Iris pigment epithelial cell (primary cell): ENCODE results near the gene MST1.
"Not testable (repeated sequence)": the region's sequence is repeated elsewhere in the genome, so short reads cannot be mapped to it uniquely, and the experiment has no call there.

Source experiments
- DNase-seq: peaks from one replicate; pipeline ENCODE4 v3.0.0-alpha.2; 2011; ENCODE audit warnings: low read depth

Gene MST1

DNA sequence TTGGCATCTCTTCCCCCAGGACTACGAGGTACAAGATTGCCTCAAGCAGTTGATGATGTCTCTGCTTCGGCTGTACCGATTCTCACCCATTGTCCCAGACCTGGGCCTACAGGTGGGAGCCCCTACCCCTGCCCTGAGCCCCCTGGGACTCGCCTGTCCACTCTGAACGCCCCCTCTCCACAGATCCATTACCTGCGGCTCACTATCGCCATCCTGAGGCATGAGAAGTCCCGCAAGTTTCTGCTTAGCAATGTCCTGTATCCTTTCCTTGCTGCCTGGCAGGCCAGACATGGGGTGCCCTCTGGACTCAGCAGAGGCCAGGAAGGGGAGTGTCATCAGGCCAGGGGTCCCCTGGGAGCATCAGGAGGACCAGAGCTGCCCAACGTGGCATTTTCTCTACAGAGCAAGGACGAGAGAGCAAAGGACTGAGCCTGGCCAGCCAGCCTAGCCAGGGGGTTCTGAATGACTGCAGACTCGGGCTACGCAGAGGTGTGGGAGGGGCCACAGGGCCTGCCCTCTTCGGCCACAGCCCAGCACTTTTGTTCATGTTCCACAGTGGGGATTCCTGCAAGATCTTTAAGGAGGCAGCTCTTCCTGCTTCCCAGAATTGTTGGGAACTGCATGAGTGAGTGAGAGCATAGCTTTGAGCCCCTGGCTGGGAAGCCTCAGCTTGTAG lies 11.3 kb upstream of the MST1 start:
- no peak for DNase-seq

GRCh38 chr3:49700014-49700413 lies 10.7 kb upstream of the MST1 start:
- DNase-seq, result no peak

DNA sequence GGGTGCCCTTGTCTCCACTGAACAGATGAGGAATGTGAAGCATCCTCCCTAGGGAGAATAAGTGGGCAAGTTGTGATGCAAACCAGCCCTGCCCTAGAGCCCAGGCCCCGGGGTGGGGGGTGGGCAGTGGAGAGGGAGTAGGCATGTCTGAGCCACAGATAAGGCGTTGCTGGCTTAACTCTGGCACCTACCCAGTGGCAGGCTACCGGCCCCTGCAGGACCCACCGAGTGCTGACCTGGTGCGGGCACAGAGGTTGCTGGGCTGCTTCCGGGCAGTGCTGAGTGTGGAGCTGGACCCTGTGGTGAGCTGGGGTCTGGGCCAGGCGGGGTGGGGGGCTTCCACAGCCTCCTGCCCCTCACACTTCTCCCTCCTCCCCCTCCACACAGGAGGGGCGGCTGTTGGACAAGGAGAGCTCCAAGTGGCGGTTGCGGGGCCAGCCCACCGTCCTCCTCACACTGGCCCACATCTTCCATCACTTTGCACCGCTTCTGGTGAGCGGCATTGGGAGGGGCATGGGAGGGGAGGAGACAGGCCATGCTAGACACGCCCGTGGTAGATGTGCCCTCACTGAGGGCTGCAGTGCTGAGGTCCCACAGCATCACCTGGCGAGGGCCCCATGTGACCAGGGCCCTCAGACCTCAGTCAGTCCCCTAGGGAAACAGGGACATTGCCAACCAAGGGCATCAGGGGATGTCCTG lies 10.2 kb upstream of the MST1 start:
- DNase-seq, result no peak

- not testable (repeated sequence) for DNase-seq
Measured at GRCh38 chr3:49695350-49696015, 6.2 kb upstream of the MST1 start.

DNA sequence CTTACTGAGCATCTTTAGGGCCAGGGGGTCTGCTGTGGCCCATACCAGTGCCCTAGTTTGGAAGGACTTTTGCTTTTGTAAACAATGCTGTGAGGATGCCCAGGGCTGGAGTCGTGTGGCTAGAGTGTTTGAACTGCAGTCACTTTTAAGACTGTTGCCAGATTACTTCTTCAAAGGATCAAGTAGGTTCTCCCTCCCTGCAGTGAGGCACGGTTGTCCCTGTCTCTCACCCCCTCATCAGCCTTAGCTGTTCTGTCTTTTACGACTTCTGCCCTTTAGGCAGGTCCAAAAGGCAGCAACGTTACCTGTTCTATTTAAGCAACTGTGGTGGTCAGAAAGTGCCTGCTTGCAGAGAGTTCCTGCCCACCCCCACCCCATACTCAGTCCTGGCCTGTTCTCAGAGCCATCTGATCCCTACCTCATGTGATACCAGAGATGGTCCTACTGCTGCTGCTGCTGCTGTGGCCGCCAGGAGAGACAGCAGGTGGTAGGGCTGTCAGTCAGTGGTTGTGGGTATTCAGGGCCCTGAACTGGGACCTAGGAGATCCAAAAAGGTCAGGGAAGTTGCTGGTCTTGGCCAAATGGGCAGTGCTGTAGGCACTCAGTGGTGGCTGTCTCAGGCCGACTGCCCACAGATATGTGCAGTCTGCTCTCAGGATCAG lies 5.3 kb upstream of the MST1 start:
- not testable (repeated sequence) for DNase-seq

DNA sequence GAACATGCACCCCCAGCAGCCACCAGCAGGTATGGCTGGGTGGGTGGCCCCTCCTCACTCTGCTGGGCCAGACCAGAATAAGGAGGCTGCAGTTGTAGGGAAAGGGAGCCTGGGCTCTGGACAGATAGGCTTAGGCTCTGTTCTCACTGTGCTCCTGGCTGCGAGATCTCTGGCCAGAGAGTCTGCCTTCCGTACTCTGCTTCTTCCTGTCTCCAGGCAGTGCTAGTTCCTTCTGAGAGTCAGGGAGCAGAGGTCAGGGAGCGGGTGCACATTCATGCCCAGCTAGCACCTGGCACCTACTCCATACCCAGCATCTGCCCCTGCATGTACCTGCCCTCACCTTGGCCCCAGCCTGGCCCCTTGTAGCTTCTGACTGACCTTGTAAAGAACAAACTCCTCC lies 2.2 kb upstream of the MST1 start:
- DNase-seq, result not testable (repeated sequence)

DNA sequence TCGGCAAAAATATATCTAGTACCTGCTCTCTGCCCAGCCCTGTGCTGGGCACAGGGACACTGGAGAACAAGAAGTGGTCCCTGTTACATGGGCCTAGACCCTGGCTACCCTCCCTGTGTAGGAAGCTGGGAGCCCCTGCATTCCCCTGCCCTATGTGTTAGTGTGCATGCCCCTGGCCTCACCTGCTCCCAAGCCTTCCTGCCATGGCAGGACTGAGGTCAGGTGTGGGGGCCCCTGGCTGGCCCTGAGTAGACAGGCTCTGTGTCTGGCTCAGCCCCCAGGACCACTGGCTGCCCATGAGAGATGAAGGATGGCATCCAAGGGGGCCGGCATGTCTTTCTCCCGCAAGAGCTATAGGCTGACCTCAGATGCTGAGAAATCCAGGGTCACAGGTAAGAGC lies 1.6 kb upstream of the MST1 start:
- not testable (repeated sequence) for DNase-seq

- not testable (repeated sequence) for DNase-seq
Measured at GRCh38 chr3:49689908-49690624, 792 bp upstream of the MST1 start.

DNA sequence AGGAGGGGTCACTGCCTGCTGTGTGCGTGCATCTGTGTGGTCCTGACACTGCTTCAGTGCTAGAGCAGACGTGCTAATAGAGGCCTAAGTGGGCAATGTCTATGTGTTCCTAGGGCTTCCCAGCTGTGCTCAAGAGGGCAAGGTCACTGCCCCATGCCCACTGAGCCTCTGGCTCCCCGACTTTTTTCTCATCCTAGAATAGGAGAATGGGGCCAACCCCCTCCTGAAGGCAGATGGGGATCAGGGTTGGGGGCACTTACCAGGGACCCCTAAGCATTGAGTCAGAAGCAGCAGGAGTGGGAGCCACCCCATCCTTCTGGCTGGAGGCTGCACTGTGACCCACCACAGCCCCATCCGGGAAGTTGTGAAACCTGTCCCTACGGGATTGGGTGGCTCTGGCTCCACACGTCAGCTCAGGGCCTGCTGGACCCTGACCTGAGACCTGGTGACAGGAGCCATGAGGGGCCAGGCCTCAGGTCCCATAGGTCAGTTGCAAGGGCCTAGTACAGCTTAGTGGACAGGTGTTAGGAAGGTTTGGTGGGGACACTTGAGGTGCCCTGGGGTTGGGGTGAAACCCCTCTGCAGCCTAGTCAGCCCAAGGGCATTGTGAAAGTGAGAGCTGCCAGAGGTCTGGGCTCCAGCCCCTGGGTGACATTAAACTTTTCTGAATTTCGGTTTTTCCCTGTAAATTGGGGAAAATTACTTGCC lies 782 bp downstream of the MST1 start:
- DNase-seq, result not testable (repeated sequence)

GRCh38 chr3:49687424-49687795 lies 1.9 kb downstream of the MST1 start:
- DNase-seq, result not testable (repeated sequence)

GRCh38 chr3:49686769-49687423 lies 2.4 kb downstream of the MST1 start:
- DNase-seq, result peak; percentile 42

- DNase-seq, result not testable (repeated sequence)
Measured at GRCh38 chr3:49686346-49686745, 2.9 kb downstream of the MST1 start.

GRCh38 chr3:49685846-49686245 lies 3.4 kb downstream of the MST1 start:
- DNase-seq, result not testable (repeated sequence)

DNA sequence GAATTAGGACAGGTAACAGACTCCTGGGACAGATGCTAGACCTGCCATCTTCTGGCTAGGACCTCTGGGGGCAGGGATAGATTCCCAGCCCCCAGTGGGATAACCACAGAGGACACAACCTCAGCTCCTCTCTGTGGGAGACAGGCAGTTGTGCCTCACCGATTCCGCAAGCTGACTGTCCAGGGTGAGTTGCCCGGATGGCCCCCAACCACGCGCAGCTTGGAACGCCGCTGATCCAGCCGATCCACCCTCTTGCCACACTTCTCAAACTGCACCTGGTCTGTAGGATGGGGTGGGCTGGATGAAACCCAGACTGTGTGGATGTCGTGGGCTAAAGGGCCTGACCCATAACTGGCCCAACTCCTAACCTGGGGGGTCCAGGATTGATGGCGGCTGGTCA lies 4.2 kb downstream of the MST1 start:
- DNase-seq, result not testable (repeated sequence)

DNA sequence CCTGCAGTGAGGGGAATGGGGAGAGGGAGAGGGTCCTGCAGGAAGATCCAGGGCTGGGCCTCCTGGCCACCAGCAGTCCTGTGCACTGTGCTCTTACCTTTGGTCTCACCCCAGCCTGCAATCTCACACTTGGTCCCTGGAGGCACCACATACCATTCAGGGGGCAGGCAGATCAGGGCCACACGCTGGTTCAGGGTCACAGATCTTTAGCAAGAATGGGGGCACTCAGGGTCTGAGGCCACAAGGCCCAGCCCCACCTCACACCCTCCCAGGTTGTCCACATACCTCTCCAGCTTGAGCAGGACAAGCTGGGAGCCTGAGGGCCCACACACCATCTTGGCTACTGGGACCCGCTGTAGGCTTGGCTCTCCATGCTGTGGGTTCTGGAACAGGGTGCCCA lies 4.8 kb downstream of the MST1 start:
- not testable (repeated sequence) for DNase-seq

- DNase-seq, result no peak
Measured at GRCh38 chr3:49683162-49683561, 6.1 kb downstream of the MST1 start.

- DNase-seq, result no peak
Measured at GRCh38 chr3:49681543-49681942, 7.7 kb downstream of the MST1 start.

GRCh38 chr3:49681232-49681522 lies 8.1 kb downstream of the MST1 start:
- no peak for DNase-seq

DNA sequence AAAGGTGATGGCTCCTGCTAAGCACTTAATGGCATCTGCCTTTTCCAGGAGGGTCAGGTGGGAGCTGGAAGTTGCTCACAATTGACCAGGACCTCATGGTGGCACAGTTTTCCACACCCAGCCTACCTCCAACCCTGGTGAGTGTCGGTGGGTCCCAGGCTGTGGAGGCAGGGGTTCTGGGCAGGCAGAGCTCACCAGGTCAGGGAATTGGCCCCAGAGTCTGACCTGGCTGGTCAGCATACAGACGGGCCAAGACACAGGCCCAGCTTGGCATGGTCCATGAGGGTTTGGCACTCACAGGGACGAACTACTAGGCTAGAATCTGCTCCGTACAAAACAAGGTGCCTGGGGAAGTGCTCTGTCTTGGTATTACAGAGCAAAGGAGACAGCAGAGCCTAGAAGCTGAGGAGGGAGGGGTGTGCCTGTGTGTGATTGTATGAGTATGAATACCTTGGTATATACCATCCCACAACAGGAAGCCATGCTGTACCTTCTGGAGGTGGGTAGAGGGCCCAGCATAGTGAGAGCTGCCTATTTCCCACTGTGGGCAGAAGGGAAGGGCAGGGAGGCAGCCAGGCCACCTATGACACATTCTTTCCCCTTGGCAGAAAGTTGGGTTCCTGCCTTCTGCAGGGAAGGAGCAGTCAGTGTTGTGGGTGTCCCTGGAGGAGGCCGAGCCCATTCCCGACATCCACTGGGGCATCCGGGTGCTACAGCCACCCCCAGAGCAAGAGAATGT lies 8.6 kb downstream of the MST1 start:
- no peak for DNase-seq

DNA sequence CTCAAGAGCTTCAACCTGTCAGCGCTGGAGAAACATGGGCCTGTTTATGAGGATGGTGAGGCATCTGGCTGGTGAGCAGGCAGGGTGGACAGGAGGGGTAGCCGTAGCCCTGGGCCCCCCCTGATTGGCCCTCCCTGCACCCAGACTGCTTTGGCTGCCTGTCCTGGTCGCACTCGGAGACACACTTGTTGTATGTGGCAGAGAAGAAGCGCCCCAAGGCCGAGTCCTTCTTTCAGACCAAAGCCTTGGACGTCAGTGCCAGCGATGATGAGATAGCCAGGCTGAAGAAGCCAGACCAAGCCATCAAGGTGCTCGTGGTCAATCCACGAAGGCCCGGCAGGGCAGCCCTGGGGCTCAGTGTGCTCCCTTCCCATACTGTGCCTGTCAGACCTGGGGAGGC lies 13.4 kb downstream of the MST1 start:
- no peak for DNase-seq
